GM12878 (cell line): Measurements from ENCODE around the gene MED13L.

ENCODE experiments used
- CHD1 ChIP-seq: IDR thresholded peaks from 2 replicates; pipeline ENCODE4 v1.6.1; 2012; ENCODE audit warnings: low read depth, low read length, improper control_type of control experiment
- GABPA ChIP-seq: IDR thresholded peaks from 2 replicates; pipeline ENCODE4 v1.6.1; 2014; ENCODE audit warnings: antibody characterized with exemption, low read depth, mild to moderate bottlenecking, inconsistent platforms
- MYC ChIP-seq: IDR thresholded peaks from 2 replicates; pipeline ENCODE4 v1.6.1; 2011; ENCODE audit warnings: mild to moderate bottlenecking, low read length, moderate library complexity, inconsistent platforms; ENCODE audit not compliant: insufficient read depth, insufficient replicate concordance, insufficient read length, severe bottlenecking
- NFYB ChIP-seq: IDR thresholded peaks from 2 replicates; pipeline ENCODE4 v1.6.1; 2011; ENCODE audit warnings: low read depth, mild to moderate bottlenecking, low read length, improper control_type of control experiment, moderate library complexity; ENCODE audit not compliant: insufficient read depth
- SUZ12 ChIP-seq: fragments of 200-600 bp; sonication (generic); IDR thresholded peaks from one replicate; pipeline ENCODE4 v1.6.1; 2018; ENCODE audit warnings: antibody characterized with exemption, mild to moderate bottlenecking; ENCODE audit not compliant: unreplicated experiment
- ZNF274 ChIP-seq: IDR thresholded peaks from one replicate; pipeline ENCODE4 v1.8.0; 2011; ENCODE audit not compliant: insufficient read length, insufficient read depth
- TF ChIP-seq, protein P1 (sequence below): IDR thresholded peaks from 2 replicates; pipeline ENCODE4 v1.6.1; 2012; ENCODE audit warnings: mild to moderate bottlenecking, low read depth, low read length
- TF ChIP-seq, protein P2 (sequence below): IDR thresholded peaks from 2 replicates; pipeline ENCODE4 v1.6.1; 2012; ENCODE audit warnings: low read depth, low read length, improper control_type of control experiment

DNA sequence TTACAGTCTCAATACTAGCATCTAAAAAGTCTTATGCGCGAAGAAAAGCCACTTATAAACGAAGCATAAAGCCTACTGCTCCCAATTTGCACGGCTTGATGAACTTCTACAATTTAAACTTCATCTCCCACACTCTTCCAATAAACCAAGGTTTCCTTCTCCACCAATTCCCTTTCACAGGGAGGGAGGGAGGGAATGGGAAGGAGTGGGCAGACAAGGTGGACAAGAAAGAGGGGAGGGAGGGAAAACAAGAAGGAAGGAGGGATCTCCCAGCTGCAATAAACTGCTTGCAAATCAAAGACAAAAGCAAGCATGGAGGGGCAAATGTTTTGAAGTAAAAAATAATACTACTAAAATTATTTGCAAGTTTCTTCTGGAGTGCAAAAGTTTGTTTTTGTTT, 64.5 kb downstream of the MED13L start:
- no peak for TF ChIP-seq ZNF274
- no peak for TF ChIP-seq SUZ12
- TF ChIP-seq NFYB, result no peak
- TF ChIP-seq, protein P1, sequence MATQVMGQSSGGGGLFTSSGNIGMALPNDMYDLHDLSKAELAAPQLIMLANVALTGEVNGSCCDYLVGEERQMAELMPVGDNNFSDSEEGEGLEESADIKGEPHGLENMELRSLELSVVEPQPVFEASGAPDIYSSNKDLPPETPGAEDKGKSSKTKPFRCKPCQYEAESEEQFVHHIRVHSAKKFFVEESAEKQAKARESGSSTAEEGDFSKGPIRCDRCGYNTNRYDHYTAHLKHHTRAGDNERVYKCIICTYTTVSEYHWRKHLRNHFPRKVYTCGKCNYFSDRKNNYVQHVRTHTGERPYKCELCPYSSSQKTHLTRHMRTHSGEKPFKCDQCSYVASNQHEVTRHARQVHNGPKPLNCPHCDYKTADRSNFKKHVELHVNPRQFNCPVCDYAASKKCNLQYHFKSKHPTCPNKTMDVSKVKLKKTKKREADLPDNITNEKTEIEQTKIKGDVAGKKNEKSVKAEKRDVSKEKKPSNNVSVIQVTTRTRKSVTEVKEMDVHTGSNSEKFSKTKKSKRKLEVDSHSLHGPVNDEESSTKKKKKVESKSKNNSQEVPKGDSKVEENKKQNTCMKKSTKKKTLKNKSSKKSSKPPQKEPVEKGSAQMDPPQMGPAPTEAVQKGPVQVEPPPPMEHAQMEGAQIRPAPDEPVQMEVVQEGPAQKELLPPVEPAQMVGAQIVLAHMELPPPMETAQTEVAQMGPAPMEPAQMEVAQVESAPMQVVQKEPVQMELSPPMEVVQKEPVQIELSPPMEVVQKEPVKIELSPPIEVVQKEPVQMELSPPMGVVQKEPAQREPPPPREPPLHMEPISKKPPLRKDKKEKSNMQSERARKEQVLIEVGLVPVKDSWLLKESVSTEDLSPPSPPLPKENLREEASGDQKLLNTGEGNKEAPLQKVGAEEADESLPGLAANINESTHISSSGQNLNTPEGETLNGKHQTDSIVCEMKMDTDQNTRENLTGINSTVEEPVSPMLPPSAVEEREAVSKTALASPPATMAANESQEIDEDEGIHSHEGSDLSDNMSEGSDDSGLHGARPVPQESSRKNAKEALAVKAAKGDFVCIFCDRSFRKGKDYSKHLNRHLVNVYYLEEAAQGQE, result no peak
- TF ChIP-seq, protein P2, sequence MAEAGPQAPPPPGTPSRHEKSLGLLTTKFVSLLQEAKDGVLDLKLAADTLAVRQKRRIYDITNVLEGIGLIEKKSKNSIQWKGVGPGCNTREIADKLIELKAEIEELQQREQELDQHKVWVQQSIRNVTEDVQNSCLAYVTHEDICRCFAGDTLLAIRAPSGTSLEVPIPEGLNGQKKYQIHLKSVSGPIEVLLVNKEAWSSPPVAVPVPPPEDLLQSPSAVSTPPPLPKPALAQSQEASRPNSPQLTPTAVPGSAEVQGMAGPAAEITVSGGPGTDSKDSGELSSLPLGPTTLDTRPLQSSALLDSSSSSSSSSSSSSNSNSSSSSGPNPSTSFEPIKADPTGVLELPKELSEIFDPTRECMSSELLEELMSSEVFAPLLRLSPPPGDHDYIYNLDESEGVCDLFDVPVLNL, result no peak
- TF ChIP-seq GABPA, result no peak
- no peak for TF ChIP-seq MYC
- no peak for TF ChIP-seq CHD1
